Measurements from ENCODE around the gene OXSR1.

GRCh38 chr3:38177181-38177580 is 11.8 kb downstream of the OXSR1 start:
- TF ChIP-seq CTCF (IDR thresholded peaks at IDR 0.05), result no peak
- no peak for TF ChIP-seq POLR2A (IDR thresholded peaks at IDR 0.05)

Measured in body of pancreas (tissue), 4 donors.